HG03097 (cell line): Measurements from ENCODE around the gene KRTAP4-3.
"Not testable (repeated sequence)": the region's sequence is repeated elsewhere in the genome, so short reads cannot be mapped to it uniquely, and the experiment has no call there.

Experiments used
- ATAC-seq: cut with Tn5 transposase; IDR thresholded peaks from one replicate; pipeline ENCODE4 v1.9.1; 2021; ENCODE audit not compliant: unreplicated experiment, low FRiP score

The KRTAP4-3 gene

DNA sequence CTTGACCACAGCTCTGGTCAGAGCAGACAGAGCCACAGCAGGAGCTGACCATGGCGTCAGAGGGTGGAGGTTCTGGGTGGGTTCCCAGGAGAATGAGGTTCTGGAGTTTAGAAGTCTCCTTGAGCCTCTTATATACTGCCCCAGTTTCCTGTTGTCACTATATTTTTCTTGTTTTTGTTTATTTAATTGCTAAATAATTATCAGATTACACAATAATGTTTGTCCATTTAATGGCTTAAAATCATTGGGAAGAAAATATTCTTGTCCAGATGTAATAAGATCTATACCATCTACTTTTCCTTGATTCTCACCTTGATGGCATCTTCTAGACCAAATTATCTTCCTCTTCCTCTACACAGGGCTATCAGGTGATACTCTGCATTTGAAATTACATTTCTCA is at the start of gene KRTAP4-3:
Gene KRTAP4-3 (minus strand): TSS at position 101 of the 400 bp plus-strand sequence. CDS start 49 bp downstream, at position 52.
- no peak for ATAC-seq

GRCh38 chr17:41215681-41216080 is 47.7 kb upstream of the KRTAP4-3 start:
- no peak for ATAC-seq

DNA sequence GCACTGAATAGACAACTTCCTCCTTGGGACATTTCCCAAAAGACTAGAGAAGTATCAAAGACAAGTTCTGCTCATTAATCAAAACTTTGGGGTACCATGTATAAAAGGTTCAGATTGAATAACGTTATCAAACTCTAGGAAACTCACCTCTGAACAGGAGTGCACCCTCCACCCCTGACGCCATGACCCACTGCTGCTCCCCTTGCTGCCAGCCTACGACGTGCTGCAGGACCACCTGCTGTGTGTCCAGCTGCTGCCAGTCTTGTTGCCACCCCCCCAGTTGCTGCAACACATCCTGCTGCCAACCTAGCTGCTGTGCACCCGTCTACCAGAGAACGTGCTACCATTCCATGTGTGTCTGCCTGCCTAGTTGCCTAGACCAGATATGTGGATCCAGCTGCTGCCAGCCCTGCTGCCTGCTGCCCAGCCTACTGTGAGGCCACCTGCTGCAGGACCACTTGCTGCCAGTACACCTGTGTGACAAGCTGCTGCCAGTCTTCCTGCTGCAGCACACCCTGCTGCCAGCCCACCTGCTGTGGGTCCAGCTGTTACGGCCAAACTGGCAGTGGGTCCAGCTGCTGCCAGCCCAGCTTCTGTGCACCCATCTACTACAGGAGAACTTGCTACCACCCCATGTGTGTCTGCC is 44.6 kb upstream of the KRTAP4-3 start:
- no peak for ATAC-seq

GRCh38 chr17:41211845-41212466 is 43.9 kb upstream of the KRTAP4-3 start:
- no peak for ATAC-seq

DNA sequence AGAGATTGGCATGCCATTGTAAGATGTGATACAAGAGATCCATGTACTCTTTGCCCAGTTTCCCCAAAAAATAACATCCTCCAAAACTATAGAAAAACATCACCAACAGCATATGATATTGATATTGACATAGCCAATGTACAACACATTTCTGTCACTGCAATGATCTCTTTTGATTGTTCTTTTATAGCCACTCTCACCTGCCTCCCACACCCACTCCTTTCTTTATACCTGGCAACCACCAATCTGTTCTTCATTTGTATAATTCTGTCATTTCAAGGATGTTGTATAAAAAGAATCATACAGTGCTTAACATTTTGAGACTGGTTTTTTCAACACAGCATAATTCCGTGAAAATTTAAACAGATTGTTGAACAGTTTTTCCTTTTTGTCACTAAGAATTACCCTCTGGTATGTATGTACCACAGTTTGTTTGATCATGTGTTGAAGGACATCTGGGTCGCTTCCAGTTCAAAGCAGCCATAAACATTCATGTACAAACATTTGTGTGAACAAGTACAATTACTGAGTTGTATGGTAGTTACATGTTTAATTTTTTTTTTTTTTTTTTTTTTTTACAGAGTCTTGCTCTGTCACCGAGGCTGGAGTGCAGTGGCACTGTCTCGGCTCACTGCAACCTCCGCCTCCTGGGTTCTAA is 31.5 kb upstream of the KRTAP4-3 start:
- no peak for ATAC-seq

GRCh38 chr17:41196068-41196467 is 28.0 kb upstream of the KRTAP4-3 start:
- ATAC-seq, result no peak

GRCh38 chr17:41190328-41190727 is 22.3 kb upstream of the KRTAP4-3 start:
- no peak for ATAC-seq

DNA sequence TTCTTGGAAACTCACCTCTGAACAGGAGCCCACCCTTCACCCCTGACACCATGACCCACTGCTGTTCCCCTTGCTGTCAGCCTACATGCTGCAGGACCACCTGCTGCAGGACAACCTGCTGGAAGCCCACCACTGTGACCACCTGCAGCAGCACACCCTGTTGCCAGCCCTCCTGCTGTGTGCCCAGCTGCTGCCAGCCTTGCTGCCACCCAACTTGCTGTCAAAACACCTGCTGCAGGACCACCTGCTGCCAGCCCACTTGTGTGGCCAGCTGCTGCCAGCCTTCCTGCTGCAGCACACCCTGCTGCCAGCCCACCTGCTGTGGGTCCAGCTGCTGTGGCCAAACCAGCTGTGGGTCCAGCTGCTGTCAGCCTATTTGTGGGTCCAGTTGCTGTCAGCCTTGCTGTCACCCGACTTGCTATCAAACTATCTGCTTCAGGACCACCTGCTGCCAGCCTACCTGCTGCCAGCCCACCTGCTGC is 21.9 kb upstream of the KRTAP4-3 start, which contains the start of gene KRTAP9-1:
Gene KRTAP9-1 (plus strand): TSS at position 51 of the 482 bp plus-strand sequence. CDS start 0 bp downstream, at position 51.
- not testable (repeated sequence) for ATAC-seq

GRCh38 chr17:41186872-41187271 is 18.9 kb upstream of the KRTAP4-3 start:
- no peak for ATAC-seq

DNA sequence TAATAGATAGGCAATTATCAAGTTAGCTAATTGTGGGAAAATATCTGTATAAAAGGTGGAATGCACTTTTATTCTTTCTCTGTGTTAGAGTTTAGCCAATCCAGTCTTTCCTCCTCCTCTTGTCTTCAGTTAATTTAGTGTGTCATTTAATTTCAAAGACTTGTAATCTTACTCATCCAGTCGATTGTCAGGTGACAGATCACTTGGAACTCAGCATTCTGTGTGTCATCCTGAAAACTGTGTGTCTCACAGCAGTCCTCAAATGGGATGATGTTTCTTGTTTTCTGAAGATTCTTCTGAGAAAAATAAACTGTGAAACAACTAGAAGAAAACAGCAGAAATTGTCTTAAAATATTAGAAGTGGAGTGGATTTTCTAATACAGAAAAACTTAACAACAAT is 17.0 kb upstream of the KRTAP4-3 start:
- ATAC-seq, result no peak

- ATAC-seq, result no peak
These were observed 16.5 kb upstream of the KRTAP4-3 start, which contains the start of gene KRTAP4-1 for GRCh38 chr17:41184480-41184961. Gene KRTAP4-1 (minus strand): TSS chr17:41184911. CDS start chr17:41184854, 57 bp downstream.

- no peak for ATAC-seq
These were observed 11.0 kb upstream of the KRTAP4-3 start for GRCh38 chr17:41178843-41179616.

- ATAC-seq, result no peak
These were observed 10.3 kb upstream of the KRTAP4-3 start for GRCh38 chr17:41178341-41178740.

DNA sequence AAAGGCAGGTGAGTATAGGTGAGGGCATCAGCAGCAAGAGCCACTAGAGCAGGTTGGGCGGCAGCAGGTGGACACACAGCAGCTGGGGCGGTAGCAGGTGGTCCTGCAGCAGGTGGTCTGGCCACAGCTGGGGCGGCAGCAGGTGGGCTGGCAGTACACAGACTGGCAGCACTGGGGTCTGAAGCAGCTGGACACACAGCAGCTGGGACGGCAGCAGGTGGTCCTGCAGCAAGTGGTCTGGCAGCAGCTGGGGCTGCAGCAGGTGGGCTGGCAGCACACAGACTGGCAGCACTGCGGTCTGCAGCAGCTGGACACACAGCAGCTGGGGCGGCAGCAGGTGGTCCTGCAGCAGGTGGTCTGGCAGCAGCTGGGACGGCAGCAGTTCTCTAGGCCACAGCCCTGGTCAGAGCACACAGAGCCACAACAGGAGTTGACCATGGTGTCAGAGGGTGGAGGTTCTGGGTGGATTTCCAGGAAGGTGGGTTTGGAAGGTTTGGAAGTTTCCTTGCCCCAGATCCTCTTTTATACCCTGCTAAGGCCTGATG is 9.8 kb upstream of the KRTAP4-3 start, which contains the start of gene KRTAP4-2:
Gene KRTAP4-2 (minus strand): TSS at position 495 of the 545 bp plus-strand sequence. CDS start 57 bp downstream, at position 438.
- no peak for ATAC-seq

DNA sequence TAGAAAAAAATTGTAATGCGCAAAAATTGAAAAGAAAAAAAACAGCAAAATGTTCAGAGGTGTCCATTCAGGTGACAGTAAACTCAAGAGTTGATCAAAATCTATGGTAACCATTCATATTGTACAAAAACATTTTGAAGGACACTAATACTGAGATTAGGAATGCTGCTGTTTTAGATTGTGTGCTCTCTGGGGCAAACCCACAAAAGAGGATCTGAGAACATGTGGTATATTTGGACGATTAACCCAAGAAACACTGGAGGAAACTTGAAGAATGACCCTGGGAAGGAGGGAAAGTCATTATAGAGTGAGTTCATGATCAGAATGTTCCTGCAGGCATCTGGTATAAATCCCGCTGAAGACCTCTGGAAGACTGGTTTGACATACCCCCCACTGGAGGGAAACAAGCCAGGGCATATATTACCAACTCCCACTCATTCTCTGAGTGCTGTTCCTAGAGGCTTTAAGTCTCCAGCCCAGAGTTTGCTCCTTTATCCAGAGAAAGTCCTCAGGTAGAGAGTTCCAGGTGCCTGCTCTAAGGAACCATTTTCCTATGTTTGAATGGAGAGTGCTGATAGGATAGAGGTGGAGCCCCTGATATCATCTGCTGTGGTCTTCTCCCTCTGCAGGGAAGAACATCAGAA is 8.8 kb upstream of the KRTAP4-3 start:
- no peak for ATAC-seq

DNA sequence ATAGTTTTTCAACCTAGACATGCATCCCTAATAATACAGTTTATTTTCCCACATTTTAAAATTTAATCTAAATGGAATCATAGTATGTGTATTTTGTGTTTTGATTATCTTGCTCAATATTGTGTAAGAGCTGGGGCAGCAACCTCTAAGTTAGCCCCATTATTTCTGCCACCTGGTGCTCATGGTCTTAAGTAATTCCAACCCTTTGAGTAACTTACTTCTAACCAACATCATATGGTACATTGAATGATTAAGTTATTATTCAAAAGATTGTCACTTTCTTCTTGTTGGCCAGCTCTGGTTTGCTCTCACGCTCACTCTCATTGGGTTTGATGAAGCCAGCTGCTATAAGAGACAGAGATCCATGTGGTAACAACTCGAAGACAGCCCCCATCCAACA is 3.9 kb upstream of the KRTAP4-3 start:
- no peak for ATAC-seq

GRCh38 chr17:41167561-41167960 is 460 bp downstream of the KRTAP4-3 start:
- ATAC-seq, result no peak

GRCh38 chr17:41163828-41164227 is 4.2 kb downstream of the KRTAP4-3 start:
- no peak for ATAC-seq

GRCh38 chr17:41160648-41161047 is 7.4 kb downstream of the KRTAP4-3 start, which contains the start of gene KRTAP4-4:
Gene KRTAP4-4 (minus strand): TSS chr17:41160748. CDS start chr17:41160691, 57 bp downstream.
- ATAC-seq, result no peak
